Mononuclear cell (primary cell): Measurements from ENCODE around the gene TNFAIP1. TPM values are rescaled to one million over a fixed set of nuclear protein-coding genes. Genes with fewer than 3 reads are reported as not detected.
A peak's percentile ranks its signal among the peaks of the same experiment; 100 is the strongest.

ENCODE experiments used
- H3K27me3 ChIP-seq: 2 replicates; pipeline ENCODE4 v1.6.0; 2011; ENCODE audit warnings: low read length, control low read depth; ENCODE audit not compliant: insufficient read depth
- H3K4me1 ChIP-seq: 2 replicates; pipeline ENCODE4 v1.5.1; 2011; ENCODE audit warnings: mild to moderate bottlenecking, low read length, control low read depth; ENCODE audit not compliant: insufficient read depth
- H3K4me3 ChIP-seq: 2 replicates; pipeline ENCODE4 v1.5.1; 2011; ENCODE audit warnings: mild to moderate bottlenecking, low read length, moderate library complexity
- H3K9me3 ChIP-seq: 2 replicates; pipeline ENCODE4 v1.5.1; 2011; ENCODE audit warnings: low read depth, mild to moderate bottlenecking, control low read depth, low read length
- total RNA-seq: library from RNA; depleted of rRNA; stranded (reverse); fragments of >200 nt; gene quantifications from one replicate; pipeline ENCODE4 v1.2.3, GENCODE V29; 2012

TNFAIP1 gene
- total RNA-seq, 1 donor: 5.0 TPM

DNA sequence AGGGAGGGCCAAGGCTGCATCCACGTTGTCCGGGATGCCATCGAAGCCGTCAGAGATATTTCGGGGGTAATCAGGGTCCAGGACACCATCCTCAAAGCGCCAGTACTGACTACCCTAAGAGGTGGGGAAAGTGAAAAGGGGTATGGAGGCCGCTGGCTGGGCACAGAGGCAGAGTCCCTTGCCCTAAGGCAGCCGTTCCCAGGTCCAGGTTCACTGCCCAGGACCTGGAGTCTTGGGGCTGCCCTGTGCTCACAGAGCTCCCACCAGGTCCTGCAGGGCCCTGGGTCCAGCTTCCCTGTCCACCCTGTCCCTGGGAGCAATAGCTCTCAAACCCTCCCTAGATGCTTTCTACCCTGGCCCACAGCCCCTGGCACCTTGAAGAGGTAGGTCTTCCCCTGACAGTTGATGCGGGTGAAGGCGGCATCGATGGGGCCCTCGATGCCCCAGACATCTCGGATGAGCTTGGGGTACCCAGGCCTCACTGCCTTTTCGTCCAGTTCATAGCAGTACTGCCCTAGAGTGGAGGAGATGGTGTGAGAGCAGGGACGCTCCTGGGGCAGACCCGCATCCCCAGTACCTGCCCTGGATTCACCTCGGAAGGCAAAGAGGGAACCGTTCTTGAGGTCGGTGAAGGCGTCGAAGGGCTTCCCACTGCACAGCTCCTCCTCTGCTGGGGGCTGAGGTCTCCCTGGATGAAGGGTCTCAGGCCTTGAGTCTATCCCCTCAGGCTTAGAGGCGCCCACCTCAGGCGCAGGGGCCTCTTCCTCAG, 33.5 kb downstream of the TNFAIP1 start:
- Histone ChIP-seq H3K4me3 (no peak overlapping the region), H3K9me3 (no peaks in the 10 kb centered on the region), H3K27me3 (peaks cover 12% of the 10 kb centered on the region), H3K4me1 (peaks cover 22% of the 10 kb centered on the region)

DNA sequence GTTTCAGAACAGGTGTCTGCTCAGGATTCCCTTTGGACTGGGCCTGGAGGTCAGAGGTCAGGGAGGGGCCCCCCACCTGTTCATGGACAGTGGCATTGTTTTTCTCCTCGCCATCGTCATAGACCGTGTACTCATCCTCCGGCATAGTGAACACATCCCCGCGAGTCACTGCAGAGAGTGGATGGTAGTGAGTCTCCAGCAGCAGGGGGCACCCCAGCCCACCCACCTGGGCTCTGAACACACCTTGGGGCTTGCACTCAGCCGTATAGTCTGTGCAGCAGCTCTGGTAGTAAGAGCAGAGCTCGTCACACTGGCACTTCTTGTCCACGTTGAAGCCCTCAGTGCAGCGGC, 34.1 kb downstream of the TNFAIP1 start:
- Histone ChIP-seq H3K27me3 (peaks cover 12% of the 10 kb centered on the region), H3K4me3 (no peak overlapping the region), H3K4me1 (peaks cover 22% of the 10 kb centered on the region), H3K9me3 (no peaks in the 10 kb centered on the region)

DNA sequence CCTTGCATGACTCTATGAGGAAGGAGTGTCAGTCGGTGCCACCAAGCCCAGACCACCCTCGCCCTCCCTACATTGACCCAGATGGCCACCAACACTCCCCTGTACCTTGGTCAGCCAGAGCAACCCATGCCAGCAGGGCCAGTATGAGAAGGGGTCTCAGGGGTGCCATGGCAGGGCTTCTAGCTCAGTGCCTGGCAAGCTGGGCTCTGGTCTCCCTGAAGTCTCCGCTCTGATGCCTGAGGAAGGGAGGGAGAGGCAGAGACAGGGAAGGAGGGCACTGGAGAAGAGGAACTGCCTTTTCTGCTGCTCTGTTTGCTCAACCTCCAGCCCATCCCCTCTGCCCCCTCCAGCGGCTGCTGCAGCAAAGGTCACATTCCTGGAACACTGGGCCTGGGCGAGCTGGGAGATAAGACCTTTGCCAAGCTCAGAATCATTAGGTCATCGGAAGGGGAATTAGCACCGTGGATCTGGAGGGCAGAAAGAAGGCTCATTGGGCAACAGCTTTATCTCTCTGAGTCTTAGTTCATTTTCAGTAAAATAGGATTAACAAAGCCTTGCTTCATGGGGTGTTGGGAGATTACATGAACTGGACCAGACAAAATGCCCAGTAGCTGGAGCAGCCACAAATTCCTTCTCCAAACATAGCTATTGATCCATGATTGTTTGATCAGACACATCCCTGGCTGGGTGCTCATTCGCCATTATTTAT, 34.6 kb downstream of the TNFAIP1 start, which contains the start of gene VTN:
VTN (minus strand) TSS at position 273 of the 709 bp plus-strand sequence; CDS start at position 169, 104 bp downstream.
- peaks cover 22% of the 10 kb centered on the region for H3K4me1 ChIP-seq
- H3K27me3 ChIP-seq: peaks cover 12% of the 10 kb centered on the region
- H3K4me3 ChIP-seq: no peak within 1 kb of the TSS
- H3K9me3 ChIP-seq: no peaks in the 10 kb centered on the region

DNA sequence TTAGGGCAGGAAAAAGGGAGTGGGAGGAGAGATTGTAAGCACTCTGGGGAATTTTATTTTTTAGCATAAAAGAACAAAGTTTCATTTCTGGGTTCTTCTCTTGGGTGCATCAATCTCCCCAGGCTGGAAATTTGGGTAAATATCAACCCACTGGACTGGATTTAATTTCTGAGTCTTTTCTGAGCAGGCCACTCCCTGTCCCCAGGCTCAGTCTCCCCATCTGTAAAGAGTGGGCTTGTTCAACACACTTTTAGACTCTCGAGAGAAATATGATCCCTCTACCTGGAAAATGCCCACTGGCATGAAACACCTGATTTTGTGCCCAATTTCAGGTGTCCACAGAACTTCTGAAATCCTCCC, 35.2 kb downstream of the TNFAIP1 start:
- Histone ChIP-seq H3K4me3 (no peak overlapping the region), H3K27me3 (peaks cover 12% of the 10 kb centered on the region), H3K4me1 (peaks cover 22% of the 10 kb centered on the region), H3K9me3 (no peaks in the 10 kb centered on the region)

DNA sequence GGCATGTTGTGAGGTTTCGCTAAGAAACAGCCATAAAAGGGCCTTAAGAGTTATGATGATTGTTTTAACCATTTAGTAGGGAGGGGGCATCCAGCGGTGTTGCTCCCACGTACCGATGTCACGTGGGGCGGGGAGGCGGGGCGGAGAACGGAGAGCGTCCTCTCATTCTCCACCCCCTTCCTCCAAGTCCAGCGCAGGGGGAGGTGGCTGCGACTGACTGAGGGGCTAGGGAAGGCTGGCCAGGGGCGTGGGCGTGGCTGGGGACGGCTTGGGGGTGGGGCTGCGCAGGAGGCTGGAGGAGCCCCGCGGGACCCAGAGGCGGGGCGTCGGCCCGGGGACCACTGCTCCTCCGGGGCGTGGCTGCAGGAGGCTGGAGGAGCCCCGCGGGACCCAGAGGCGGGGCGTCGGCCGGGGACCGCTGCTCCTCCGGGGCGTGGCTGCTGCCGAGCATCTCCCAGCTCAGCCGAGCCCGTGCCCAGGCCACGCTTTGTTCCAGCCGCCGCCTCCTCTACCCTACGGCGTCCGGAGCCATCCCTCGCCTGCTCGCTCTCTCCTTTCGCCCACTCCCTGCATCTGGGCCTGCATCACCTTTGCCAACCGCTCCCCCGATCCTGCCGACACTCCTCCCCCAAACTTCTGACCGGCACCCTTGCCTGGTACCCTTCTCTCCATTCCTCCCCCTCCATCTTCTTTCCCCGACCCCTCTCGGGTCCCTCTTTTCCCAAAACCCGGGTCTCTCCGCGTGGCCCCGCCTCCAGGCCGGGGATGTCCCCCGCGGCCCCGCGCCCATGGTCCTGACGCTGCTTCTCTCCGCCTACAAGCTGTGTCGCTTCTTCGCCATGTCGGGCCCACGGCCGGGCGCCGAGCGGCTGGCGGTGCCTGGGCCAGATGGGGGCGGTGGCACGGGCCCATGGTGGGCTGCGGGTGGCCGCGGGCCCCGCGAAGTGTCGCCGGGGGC, 36.0 kb downstream of the TNFAIP1 start, which contains the start of gene SARM1:
SARM1 (plus strand) TSS at position 450 of the 958 bp plus-strand sequence; CDS start at position 789, 339 bp downstream.
- Histone ChIP-seq H3K4me3 (peak within 1 kb of the TSS; percentile 45), H3K9me3 (no peaks in the 10 kb centered on the region), H3K4me1 (peaks cover 22% of the 10 kb centered on the region), H3K27me3 (peaks cover 12% of the 10 kb centered on the region)

DNA sequence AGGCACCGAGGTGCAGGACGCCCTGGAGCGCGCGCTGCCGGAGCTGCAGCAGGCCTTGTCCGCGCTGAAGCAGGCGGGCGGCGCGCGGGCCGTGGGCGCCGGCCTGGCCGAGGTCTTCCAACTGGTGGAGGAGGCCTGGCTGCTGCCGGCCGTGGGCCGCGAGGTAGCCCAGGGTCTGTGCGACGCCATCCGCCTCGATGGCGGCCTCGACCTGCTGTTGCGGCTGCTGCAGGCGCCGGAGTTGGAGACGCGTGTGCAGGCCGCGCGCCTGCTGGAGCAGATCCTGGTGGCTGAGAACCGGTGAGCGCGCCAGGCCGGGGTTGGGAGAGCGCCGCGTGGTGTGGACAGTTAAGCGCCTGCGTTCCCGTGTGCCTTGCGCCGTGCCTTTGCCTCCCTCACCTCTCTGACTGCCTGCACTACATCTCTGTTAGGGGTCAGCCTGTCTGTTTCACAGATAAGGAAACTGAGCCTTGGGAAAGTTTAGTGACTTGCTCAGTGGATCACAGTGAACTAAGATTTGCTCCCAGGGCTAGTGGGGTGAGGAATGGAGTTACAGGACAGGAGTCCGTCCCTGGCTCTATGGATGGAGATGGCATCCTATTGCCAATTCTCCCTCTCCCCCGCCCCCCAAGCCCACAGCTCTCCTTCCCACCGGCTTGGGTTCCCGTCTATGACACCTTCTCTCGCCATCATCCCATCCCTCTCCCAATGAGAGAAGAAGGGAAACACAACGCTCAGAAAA, 36.8 kb downstream of the TNFAIP1 start:
- H3K27me3 ChIP-seq: peaks cover 12% of the 10 kb centered on the region
- no peaks in the 10 kb centered on the region for H3K9me3 ChIP-seq
- peak overlapping the region; percentile 45 for H3K4me3 ChIP-seq
- H3K4me1 ChIP-seq: peaks cover 22% of the 10 kb centered on the region

DNA sequence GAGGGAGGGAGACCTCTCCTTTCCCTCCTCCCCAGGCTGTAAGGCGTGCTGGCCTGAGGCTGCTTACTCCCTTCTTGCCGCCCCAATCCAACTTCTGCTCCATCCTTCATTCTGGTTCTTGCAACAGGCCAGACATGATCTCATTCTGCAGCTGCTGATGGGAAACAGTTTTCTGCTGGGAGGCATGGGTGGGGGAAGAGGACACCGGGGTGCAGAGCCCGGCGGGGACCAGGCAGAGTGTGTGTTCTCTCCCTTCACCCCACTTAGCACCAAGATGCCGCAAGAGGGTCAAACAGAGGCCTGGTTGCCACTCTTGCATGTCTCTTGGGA, 37.3 kb downstream of the TNFAIP1 start:
- Histone ChIP-seq H3K4me3 (no peak overlapping the region), H3K9me3 (no peaks in the 10 kb centered on the region), H3K4me1 (peaks cover 22% of the 10 kb centered on the region), H3K27me3 (peaks cover 12% of the 10 kb centered on the region)

DNA sequence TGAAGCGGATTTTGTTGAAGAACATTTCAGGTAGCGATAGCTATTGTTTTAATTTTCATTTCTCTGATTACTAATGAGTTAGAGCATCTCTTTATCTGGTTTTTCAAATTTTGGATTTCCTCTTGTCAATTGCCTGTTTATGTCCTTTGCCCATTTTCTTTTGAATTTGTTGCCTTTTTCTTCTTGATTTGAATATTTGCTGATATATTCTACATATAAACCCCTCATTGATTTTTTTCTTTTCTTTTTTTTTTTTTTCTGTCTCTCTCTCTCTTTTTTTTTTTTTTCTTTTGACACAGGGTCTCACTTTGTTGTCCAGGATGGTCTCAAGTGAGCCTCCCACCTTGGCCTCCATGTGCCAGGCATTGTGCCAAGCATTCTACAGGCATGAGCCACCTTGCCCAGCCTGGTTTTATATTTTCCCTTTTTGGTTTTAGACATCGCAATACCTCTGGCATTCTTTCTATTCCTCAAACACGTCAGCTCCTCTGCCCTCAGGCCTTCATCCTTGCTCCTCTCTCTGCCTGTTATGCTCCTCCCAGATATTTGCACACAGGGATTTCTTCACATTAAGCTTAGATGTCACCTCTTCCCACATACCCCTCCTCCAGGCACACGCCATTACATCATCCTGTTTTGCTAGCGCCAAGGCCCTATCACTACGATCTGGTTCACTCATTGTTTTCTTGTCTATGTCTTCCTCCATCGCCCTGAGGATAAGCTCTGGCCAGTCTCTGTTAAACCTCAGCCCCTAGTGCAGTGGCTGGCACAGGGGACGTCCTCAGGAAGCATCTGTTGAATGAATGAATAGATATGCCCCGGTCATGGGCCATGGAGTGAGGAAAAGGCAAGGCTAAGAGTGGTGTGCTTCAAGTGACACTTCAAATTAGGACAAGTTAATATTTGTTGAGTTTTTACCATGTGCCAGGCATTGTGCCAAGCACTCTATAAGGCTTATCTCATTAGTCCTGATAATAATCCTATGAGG, 44.5 kb downstream of the TNFAIP1 start:
- peaks cover 8% of the 10 kb centered on the region for H3K27me3 ChIP-seq
- no peak overlapping the region for H3K4me3 ChIP-seq
- H3K4me1 ChIP-seq: peaks cover 22% of the 10 kb centered on the region
- no peaks in the 10 kb centered on the region for H3K9me3 ChIP-seq

DNA sequence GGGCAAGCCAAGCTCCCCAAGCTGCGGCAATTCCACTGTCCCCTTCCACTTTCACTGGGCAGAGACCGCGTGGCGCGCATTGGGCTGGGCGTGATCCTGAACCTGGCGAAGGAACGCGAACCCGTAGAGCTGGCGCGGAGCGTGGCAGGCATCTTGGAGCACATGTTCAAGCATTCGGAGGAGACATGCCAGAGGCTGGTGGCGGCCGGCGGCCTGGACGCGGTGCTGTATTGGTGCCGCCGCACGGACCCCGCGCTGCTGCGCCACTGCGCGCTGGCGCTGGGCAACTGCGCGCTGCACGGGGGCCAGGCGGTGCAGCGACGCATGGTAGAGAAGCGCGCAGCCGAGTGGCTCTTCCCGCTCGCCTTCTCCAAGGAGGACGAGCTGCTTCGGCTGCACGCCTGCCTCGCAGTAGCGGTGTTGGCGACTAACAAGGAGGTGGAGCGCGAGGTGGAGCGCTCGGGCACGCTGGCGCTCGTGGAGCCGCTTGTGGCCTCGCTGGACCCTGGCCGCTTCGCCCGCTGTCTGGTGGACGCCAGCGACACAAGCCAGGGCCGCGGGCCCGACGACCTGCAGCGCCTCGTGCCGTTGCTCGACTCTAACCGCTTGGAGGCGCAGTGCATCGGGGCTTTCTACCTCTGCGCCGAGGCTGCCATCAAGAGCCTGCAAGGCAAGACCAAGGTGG, 45.7 kb downstream of the TNFAIP1 start:
- Histone ChIP-seq H3K9me3 (no peaks in the 10 kb centered on the region), H3K27me3 (peaks cover 8% of the 10 kb centered on the region), H3K4me1 (peaks cover 30% of the 10 kb centered on the region), H3K4me3 (no peak overlapping the region)

DNA sequence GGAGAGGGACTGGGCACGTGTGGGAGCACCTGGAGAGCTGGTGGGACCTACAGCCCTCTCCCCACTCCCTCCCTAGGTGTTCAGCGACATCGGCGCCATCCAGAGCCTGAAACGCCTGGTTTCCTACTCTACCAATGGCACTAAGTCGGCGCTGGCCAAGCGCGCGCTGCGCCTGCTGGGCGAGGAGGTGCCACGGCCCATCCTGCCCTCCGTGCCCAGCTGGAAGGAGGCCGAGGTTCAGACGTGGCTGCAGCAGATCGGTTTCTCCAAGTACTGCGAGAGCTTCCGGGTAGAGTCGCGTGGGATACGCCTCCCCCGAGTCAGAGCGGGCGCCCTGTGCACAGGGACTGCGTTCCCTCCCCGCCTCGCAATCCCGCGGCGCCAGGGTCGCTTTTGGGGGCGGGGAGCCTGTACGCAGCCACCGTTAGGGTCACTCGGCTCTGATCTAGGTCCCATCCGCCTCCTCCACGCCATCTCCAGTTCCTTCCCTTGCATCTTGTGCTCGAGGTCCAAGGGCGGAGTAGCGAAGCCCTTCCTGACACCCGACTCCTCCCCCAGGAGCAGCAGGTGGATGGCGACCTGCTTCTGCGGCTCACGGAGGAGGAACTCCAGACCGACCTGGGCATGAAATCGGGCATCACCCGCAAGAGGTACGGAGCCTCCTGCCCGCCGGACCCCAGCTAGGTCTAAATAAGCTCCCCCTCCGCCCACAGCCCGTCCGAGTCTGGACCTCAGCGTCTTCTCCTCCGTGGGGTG, 48.9 kb downstream of the TNFAIP1 start:
- H3K9me3 ChIP-seq: no peaks in the 10 kb centered on the region
- H3K27me3 ChIP-seq: peaks cover 8% of the 10 kb centered on the region
- H3K4me1 ChIP-seq: peaks cover 30% of the 10 kb centered on the region
- H3K4me3 ChIP-seq: peak overlapping the region; percentile 60

DNA sequence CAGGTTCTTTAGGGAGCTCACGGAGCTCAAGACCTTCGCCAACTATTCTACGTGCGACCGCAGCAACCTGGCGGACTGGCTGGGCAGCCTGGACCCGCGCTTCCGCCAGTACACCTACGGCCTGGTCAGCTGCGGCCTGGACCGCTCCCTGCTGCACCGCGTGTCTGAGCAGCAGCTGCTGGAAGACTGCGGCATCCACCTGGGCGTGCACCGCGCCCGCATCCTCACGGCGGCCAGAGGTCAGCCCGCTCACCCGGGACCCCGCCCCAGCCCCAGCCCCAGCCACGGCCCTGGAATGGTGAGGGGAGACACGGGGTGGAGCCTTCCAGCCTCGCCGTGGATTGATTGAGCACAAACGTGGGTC, 49.5 kb downstream of the TNFAIP1 start:
- peaks cover 8% of the 10 kb centered on the region for H3K27me3 ChIP-seq

DNA sequence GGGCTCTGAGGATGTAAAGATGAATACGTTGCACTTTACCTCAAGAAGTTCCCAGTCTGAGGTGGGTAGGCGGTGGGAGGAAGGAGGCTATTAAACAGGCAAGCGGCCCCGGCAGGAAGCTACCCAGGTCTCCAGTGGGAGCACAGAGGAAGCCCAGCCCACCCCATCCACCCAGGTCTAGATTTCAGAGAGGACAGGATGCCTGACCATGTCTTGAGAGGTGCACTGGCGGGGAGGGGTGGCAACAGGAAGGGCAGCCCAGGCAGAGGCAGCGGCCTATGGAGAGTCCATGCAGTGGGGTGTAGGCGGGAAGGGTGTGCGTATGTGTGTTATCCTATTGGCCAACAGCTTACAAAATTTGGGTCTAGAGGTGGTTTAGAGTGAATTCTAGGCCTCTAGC, 49.8 kb downstream of the TNFAIP1 start:
- peaks cover 7% of the 10 kb centered on the region for H3K27me3 ChIP-seq
- peaks cover 30% of the 10 kb centered on the region for H3K4me1 ChIP-seq
- no peak overlapping the region for H3K4me3 ChIP-seq
- no peaks in the 10 kb centered on the region for H3K9me3 ChIP-seq

More for the DNA sequence above, 49.5 kb downstream of the TNFAIP1 start:
- Histone ChIP-seq H3K4me3 (peak overlapping the region; percentile 60), H3K9me3 (no peaks in the 10 kb centered on the region), H3K4me1 (peaks cover 30% of the 10 kb centered on the region)
